Heart left ventricle (tissue), 13 donors: ENCODE measurements around the gene USE1.

Source experiments
- POLR2A ChIP-seq, 2 donors: fragments of 450-650 bp; IDR thresholded peaks; one replicate each; pipeline ENCODE4 v1.6.1; 2017; ENCODE audit warnings: antibody characterized with exemption in 2 of 2, mild to moderate bottlenecking in 2 of 2, moderate library complexity in 2 of 2
- TF ChIP-seq, protein P1 (sequence below), 12 donors: fragments of 200-600 bp; sonication (generic) in 4 of 12; IDR thresholded peaks; one replicate each; pipeline versions ENCODE4 v1.5.0 to v1.8.0; 2018 to 2022; ENCODE audit warnings: antibody characterized with exemption in 12 of 12, mild to moderate bottlenecking in 5 of 12
- donor health status: ischemic (EF 13 %, LVEDD 7.1; RV severe dilation, severe dysfunction).
- donor health status: DM: no; HTN: yes; CAD: no.
- donor health status: DM: no; HTN: no; CAD: no.
- donor health status: ischemic (EF 25% LVEDD 6.9; RV normal size, moderate dysfunction).
- donor health status: ischemic (EF 25% LVEDD 5.7; RV mildly dilated, moderate dysfunction).
- donor health status: ischemic (EF 35%, LVEDD 5.7; RV mildly dilated, moderate dysfunction).
- donor health status: nonischemic (EF 11% LVEDD 7.7; RV severe dilation, severe dysfunction).
- donor health status: DM: yes; HTN: yes; CAD: no.
- donor health status: PGD.
- donor health status: ischemic (EF 29% LVEDD 5.4; RV normal size, mild dysfunction).
- donor health status: nonischemic (EF 23%, LVEDD 6.1; RV moderate dilation, normal function).

DNA sequence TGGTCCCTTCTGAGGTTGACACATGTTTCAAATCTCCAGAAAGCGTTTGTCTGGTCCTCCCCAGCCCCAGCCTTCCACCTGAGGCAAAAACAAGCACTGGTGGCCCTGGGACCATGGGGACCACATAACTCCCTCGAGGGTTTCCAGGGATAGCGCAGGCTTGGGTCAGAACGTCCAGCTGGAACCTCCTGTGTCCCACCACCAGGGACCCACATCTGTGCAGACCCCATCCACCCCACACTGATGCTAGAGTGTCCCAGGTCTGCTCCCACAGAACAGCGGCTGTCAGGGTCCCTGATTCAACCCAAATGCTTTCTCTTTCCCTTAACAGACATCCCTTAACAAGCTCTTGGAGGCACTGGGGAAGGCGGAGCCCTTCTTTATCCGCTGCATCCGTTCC is 29.6 kb upstream of the USE1 start:
- TF ChIP-seq, protein P1, sequence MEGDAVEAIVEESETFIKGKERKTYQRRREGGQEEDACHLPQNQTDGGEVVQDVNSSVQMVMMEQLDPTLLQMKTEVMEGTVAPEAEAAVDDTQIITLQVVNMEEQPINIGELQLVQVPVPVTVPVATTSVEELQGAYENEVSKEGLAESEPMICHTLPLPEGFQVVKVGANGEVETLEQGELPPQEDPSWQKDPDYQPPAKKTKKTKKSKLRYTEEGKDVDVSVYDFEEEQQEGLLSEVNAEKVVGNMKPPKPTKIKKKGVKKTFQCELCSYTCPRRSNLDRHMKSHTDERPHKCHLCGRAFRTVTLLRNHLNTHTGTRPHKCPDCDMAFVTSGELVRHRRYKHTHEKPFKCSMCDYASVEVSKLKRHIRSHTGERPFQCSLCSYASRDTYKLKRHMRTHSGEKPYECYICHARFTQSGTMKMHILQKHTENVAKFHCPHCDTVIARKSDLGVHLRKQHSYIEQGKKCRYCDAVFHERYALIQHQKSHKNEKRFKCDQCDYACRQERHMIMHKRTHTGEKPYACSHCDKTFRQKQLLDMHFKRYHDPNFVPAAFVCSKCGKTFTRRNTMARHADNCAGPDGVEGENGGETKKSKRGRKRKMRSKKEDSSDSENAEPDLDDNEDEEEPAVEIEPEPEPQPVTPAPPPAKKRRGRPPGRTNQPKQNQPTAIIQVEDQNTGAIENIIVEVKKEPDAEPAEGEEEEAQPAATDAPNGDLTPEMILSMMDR (IDR thresholded peaks at IDR 0.05), result no peak
- no peak for TF ChIP-seq POLR2A (IDR thresholded peaks at IDR 0.05)
